WTC11 (cell line): ENCODE measurements around the gene CYRIA. TPM values are rescaled to one million over a fixed set of nuclear protein-coding genes. Genes with fewer than 3 reads are reported as not detected.

Source experiments
- ATAC-seq: fragments of 200-7000 bp; cut with Tn5 transposase; 2 replicates; pipeline ENCODE4 v1.10.0; 2021; ENCODE audit warnings: mild to moderate bottlenecking, moderate library complexity
- CTCF ChIA-PET: fragments of 300-600 bp; sonication (Branson Sonifier 250); formaldehyde crosslinking; loops from one replicate; lab custom pipeline; 2021; ENCODE audit warnings: antibody characterized with exemption; lab: Charles Lee
- POLR2A ChIA-PET: fragments of 350-600 bp; sonication (Branson Sonifier 250); formaldehyde crosslinking; loops from one replicate; lab custom pipeline; 2021; ENCODE audit warnings: antibody characterized with exemption; lab: Charles Lee
- DNase-seq: peaks from one replicate; pipeline ENCODE4 v3.0.0; 2021; ENCODE audit warnings: low spot score
- H3K27ac Mint-ChIP-seq: 2 replicates; pipeline ENCODE4 v1.8.0; 2021; ENCODE audit warnings: mixed read lengths
- H3K27me3 Mint-ChIP-seq: 2 replicates; pipeline ENCODE4 v1.8.0; 2021; ENCODE audit warnings: low read depth, mild to moderate bottlenecking, moderate library complexity, mixed read lengths
- H3K36me3 Mint-ChIP-seq: 2 replicates; pipeline ENCODE4 v1.8.0; 2021; ENCODE audit warnings: mixed read lengths
- H3K4me1 Mint-ChIP-seq: 2 replicates; pipeline ENCODE4 v1.8.0; 2022; ENCODE audit warnings: mixed read lengths
- H3K4me3 Mint-ChIP-seq: 2 replicates; pipeline ENCODE4 v1.8.0; 2021; ENCODE audit warnings: mild to moderate bottlenecking, moderate library complexity, mixed read lengths
- H3K9me3 Mint-ChIP-seq: 2 replicates; pipeline ENCODE4 v1.8.0; 2021; ENCODE audit warnings: mixed read lengths
- CREM ChIP-seq: sonication (generic); formaldehyde crosslinking; IDR thresholded peaks from 2 replicates; pipeline ENCODE4 v1.8.1; 2022; ENCODE audit warnings: mild to moderate bottlenecking, missing genetic modification reagents, moderate library complexity
- CTCF ChIP-seq: fragments of 200-600 bp; IDR thresholded peaks from 2 replicates; pipeline ENCODE4 v1.8.0; 2022; ENCODE audit warnings: antibody characterized with exemption
- E2F1 ChIP-seq: sonication (generic); formaldehyde crosslinking; IDR thresholded peaks from 2 replicates; pipeline ENCODE4 v1.8.0; 2022; ENCODE audit warnings: mild to moderate bottlenecking, missing genetic modification reagents
- GABPB1 ChIP-seq: sonication (generic); formaldehyde crosslinking; IDR thresholded peaks from 2 replicates; pipeline ENCODE4 v1.8.1; 2023; ENCODE audit warnings: mild to moderate bottlenecking, missing genetic modification reagents
- IRF2 ChIP-seq: sonication (generic); formaldehyde crosslinking; IDR thresholded peaks from 2 replicates; pipeline ENCODE4 v1.8.0; 2022; ENCODE audit warnings: low read depth, missing genetic modification reagents, borderline replicate concordance
- MAX ChIP-seq: sonication (generic); formaldehyde crosslinking; IDR thresholded peaks from 2 replicates; pipeline ENCODE4 v1.8.0; 2022; ENCODE audit warnings: mild to moderate bottlenecking, missing genetic modification reagents
- NFATC4 ChIP-seq: fragments of 250-450 bp; sonication (Bioruptor Pico); IDR thresholded peaks from 2 replicates; pipeline ENCODE4 v1.9.0; 2021; ENCODE audit warnings: mild to moderate bottlenecking
- NFYB ChIP-seq: sonication (generic); formaldehyde crosslinking; conservative IDR thresholded peaks from 2 replicates; pipeline ENCODE4 v1.8.0; 2022; ENCODE audit warnings: low read depth, missing genetic modification reagents
- NR2C2 ChIP-seq: sonication (generic); formaldehyde crosslinking; IDR thresholded peaks from 2 replicates; pipeline ENCODE4 v1.8.0; 2022; ENCODE audit warnings: mild to moderate bottlenecking, missing genetic modification reagents
- PREB ChIP-seq: sonication (generic); formaldehyde crosslinking; IDR thresholded peaks from 2 replicates; pipeline ENCODE4 v1.8.1; 2022; ENCODE audit warnings: mild to moderate bottlenecking, missing genetic modification reagents, moderate library complexity, borderline replicate concordance
- RELA ChIP-seq: sonication (generic); formaldehyde crosslinking; IDR thresholded peaks from 2 replicates; pipeline ENCODE4 v1.8.1; 2022; ENCODE audit warnings: missing genetic modification reagents, mild to moderate bottlenecking, borderline replicate concordance
- TP53 ChIP-seq: sonication (generic); formaldehyde crosslinking; IDR thresholded peaks from 2 replicates; pipeline ENCODE4 v1.8.1; 2023; ENCODE audit warnings: mild to moderate bottlenecking, missing genetic modification reagents
- USF1 ChIP-seq: sonication (generic); formaldehyde crosslinking; IDR thresholded peaks from 2 replicates; pipeline ENCODE4 v1.8.0; 2022; ENCODE audit warnings: mild to moderate bottlenecking, missing genetic modification reagents
- ZNF121 ChIP-seq: sonication (generic); formaldehyde crosslinking; IDR thresholded peaks from 2 replicates; pipeline ENCODE4 v1.8.0; 2023; ENCODE audit warnings: missing genetic modification reagents
- total RNA-seq: library from RNA; stranded (reverse); gene quantifications from 3 replicates; pipeline ENCODE4 v1.2.3, GENCODE V29; 2021
- TF ChIP-seq, protein P1 (sequence below): fragments of 250-450 bp; sonication (Bioruptor Pico); IDR thresholded peaks from 2 replicates; pipeline ENCODE4 v2.1.2; 2022; ENCODE audit warnings: mild to moderate bottlenecking, moderate library complexity
- TF ChIP-seq, protein P2 (sequence below): sonication (generic); formaldehyde crosslinking; IDR thresholded peaks from 2 replicates; pipeline ENCODE4 v1.8.1; 2022; ENCODE audit warnings: low read depth, mild to moderate bottlenecking, moderate library complexity, missing genetic modification reagents, borderline replicate concordance

CYRIA gene
- total RNA-seq, 1 experiment from 2014 or later = 8.3 TPM

GRCh38 chr2:16709769-16710168 lies 44.1 kb upstream of the CYRIA start:
- CTCF ChIA-PET = interaction anchor here (1.2 kb wide), 1 partner anchor 47 kb away, joined by 4 read pairs; no protein-coding TSS in a partner anchor
- H3K9me3 Mint-ChIP-seq = no peaks in the 10 kb centered on the region
- ATAC-seq (no peak), DNase-seq (no peak)
- peaks cover 7% of the 10 kb centered on the region for H3K4me1 Mint-ChIP-seq
- POLR2A ChIA-PET = no interaction called here
- TF ChIP-seq, protein P1, sequence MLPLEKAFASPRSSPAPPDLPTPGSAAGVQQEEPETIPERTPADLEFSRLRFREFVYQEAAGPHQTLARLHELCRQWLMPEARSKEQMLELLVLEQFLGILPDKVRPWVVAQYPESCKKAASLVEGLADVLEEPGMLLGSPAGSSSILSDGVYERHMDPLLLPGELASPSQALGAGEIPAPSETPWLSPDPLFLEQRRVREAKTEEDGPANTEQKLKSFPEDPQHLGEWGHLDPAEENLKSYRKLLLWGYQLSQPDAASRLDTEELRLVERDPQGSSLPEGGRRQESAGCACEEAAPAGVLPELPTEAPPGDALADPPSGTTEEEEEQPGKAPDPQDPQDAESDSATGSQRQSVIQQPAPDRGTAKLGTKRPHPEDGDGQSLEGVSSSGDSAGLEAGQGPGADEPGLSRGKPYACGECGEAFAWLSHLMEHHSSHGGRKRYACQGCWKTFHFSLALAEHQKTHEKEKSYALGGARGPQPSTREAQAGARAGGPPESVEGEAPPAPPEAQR = no peak
- no peak for TF ChIP-seq MAX
- no peaks in the 10 kb centered on the region for H3K36me3 Mint-ChIP-seq
- H3K27ac Mint-ChIP-seq = no peak overlapping the region
- no peak overlapping the region for H3K4me3 Mint-ChIP-seq
- no peaks in the 10 kb centered on the region for H3K27me3 Mint-ChIP-seq

DNA sequence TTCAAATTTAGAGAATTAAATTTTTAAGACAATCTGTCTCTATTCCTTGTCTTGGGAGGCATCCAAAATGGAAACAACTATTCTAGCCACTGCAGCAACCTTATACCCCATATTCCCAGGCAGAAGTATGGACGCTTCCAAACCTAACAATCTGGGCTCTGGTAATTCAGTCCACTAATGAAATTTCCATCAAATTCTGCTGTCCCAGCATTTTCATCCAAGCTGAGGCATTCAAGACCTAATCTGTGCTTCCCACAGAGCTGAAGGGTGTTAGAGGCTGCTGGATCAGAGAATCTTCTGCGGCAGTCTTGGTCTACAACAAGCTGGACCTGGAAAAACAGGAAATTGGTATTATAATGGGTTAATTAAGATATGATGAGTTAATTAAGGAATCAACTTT lies 42.5 kb upstream of the CYRIA start:
- H3K27ac Mint-ChIP-seq = no peak overlapping the region
- no peaks in the 10 kb centered on the region for H3K27me3 Mint-ChIP-seq
- no peak for ATAC-seq
- no peak overlapping the region for H3K4me3 Mint-ChIP-seq
- no peaks in the 10 kb centered on the region for H3K36me3 Mint-ChIP-seq
- CTCF ChIA-PET = no interaction called here
- TF ChIP-seq PREB (CRISPR knock-in tag) = no peak
- TF ChIP-seq E2F1 (CRISPR knock-in tag) = no peak
- TF ChIP-seq CTCF = no peak
- no peak for TF ChIP-seq CREM (CRISPR knock-in tag)
- TF ChIP-seq NR2C2 (CRISPR knock-in tag) = no peak
- no peak for TF ChIP-seq NFYB (CRISPR knock-in tag)
- no peak for TF ChIP-seq MAX
- no peak for TF ChIP-seq NFATC4 (CRISPR knock-in tag)
- no peak for TF ChIP-seq USF1 (CRISPR knock-in tag)
- TF ChIP-seq RELA (CRISPR knock-in tag) = no peak
- no peak for TF ChIP-seq GABPB1 (CRISPR knock-in tag)
- no peak for TF ChIP-seq TP53 (CRISPR knock-in tag)
- TF ChIP-seq IRF2 = no peak
- TF ChIP-seq, protein P2, sequence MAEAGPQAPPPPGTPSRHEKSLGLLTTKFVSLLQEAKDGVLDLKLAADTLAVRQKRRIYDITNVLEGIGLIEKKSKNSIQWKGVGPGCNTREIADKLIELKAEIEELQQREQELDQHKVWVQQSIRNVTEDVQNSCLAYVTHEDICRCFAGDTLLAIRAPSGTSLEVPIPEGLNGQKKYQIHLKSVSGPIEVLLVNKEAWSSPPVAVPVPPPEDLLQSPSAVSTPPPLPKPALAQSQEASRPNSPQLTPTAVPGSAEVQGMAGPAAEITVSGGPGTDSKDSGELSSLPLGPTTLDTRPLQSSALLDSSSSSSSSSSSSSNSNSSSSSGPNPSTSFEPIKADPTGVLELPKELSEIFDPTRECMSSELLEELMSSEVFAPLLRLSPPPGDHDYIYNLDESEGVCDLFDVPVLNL (CRISPR knock-in tag) = no peak
- no peak for TF ChIP-seq ZNF121 (CRISPR knock-in tag)
- peaks cover 3% of the 10 kb centered on the region for H3K4me1 Mint-ChIP-seq
- DNase-seq = no peak
- POLR2A ChIA-PET = no interaction called here
- H3K9me3 Mint-ChIP-seq = no peaks in the 10 kb centered on the region
